D721Med (cell line): ENCODE data around the gene FRMD7.

Experiments
- DNase-seq: peaks from one replicate; pipeline ENCODE4 v3.0.0; 2011; ENCODE audit warnings: low spot score; ENCODE audit not compliant: insufficient read length
- FAIRE-seq: peaks from 2 replicates; lab custom pipeline; 2011; peaks lifted over from hg19 to GRCh38; lab: Jason Lieb, UNC
- TF ChIP-seq, protein P1 (sequence below): IDR thresholded peaks from 2 replicates; pipeline ENCODE4 v1.5.1; 2012; ENCODE audit warnings: mild to moderate bottlenecking, control low read depth; ENCODE audit not compliant: insufficient read depth; ENCODE audit errors: missing control alignments

FRMD7 gene

DNA sequence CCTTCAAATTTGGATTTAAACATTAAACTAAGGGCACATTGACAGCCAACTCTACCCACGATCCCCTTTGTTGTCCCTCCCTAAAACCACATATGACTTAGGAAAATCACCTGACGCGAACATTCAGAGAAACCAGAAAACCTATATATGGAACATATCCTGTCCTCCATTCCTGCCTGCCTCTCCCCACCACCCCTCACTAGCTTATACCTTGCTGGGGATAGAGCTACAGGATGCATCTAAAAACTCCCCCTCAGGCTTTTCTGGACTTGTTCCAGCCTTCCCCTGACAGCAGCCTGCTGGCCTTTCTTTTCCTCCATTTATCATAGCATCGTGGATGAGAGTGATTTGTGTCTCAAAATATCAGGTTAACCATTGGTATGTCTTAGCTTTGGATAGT lies 96.0 kb downstream of the FRMD7 start:
- TF ChIP-seq, protein P1, sequence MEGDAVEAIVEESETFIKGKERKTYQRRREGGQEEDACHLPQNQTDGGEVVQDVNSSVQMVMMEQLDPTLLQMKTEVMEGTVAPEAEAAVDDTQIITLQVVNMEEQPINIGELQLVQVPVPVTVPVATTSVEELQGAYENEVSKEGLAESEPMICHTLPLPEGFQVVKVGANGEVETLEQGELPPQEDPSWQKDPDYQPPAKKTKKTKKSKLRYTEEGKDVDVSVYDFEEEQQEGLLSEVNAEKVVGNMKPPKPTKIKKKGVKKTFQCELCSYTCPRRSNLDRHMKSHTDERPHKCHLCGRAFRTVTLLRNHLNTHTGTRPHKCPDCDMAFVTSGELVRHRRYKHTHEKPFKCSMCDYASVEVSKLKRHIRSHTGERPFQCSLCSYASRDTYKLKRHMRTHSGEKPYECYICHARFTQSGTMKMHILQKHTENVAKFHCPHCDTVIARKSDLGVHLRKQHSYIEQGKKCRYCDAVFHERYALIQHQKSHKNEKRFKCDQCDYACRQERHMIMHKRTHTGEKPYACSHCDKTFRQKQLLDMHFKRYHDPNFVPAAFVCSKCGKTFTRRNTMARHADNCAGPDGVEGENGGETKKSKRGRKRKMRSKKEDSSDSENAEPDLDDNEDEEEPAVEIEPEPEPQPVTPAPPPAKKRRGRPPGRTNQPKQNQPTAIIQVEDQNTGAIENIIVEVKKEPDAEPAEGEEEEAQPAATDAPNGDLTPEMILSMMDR = no peak
- FAIRE-seq = no peak
- no peak for DNase-seq

DNA sequence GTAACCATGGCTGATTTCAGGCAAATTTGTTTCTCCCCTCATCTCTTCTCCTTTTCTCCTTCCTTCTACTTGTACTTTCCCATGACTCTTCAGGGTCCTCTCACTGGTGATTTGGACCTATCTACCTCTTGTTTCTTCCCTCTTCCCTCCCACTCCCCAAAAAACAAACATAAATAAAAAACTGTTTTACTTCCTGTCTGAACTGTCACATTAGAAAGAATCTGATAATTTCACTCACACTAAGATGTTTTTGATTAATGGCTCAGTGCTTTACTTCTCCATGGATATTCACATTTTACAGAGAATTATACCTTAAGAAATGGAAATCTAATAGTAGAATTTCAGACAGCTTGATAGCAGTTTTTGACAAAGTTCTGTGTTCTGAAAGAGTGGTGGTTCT lies 97.6 kb downstream of the FRMD7 start:
- DNase-seq = no peak
- FAIRE-seq = no peak
- TF ChIP-seq, protein P1 = no peak
